SU-DHL-6 (cell line): Measurements from ENCODE around the gene NDC1.

ENCODE experiments used
- H2AFZ ChIP-seq: fragments of 200-600 bp; sonication (generic); 2 replicates; pipeline ENCODE4 v1.6.1; 2014; ENCODE audit warnings: low read depth, mild to moderate bottlenecking, moderate library complexity, mixed read lengths, antibody characterized with exemption, low read length; ENCODE audit not compliant: severe bottlenecking
- H3F3A ChIP-seq: fragments of 200-600 bp; shearing (Covaris generic); 2 replicates; pipeline ENCODE4 v1.6.0; 2016; ENCODE audit warnings: antibody characterized with exemption, mild to moderate bottlenecking; ENCODE audit not compliant: insufficient read depth
- H3K27ac ChIP-seq: fragments of 200-600 bp; sonication (generic); 2 replicates; pipeline ENCODE4 v1.5.1; 2016; ENCODE audit warnings: low read depth, mild to moderate bottlenecking, low read length, moderate library complexity, mixed read lengths
- H3K27me3 ChIP-seq: fragments of 200-600 bp; sonication (generic), shearing (Covaris generic); 2 replicates; pipeline ENCODE4 v1.6.0; 2014; ENCODE audit warnings: mild to moderate bottlenecking, low read length
- H3K36me3 ChIP-seq: fragments of 200-600 bp; sonication (generic); 2 replicates; pipeline ENCODE4 v1.6.1; 2014; ENCODE audit warnings: mild to moderate bottlenecking, low read length, mixed read lengths
- H3K4me2 ChIP-seq: fragments of 300-600, 200-600 bp; shearing (Covaris generic), sonication (generic); 2 replicates; pipeline ENCODE4 v1.6.0; 2014; ENCODE audit warnings: low read length, low read depth, mild to moderate bottlenecking; ENCODE audit not compliant: poor library complexity, severe bottlenecking
- H3K4me3 ChIP-seq: fragments of 200-600 bp; sonication (generic); 2 replicates; pipeline ENCODE4 v1.5.1; 2014; ENCODE audit warnings: antibody characterized with exemption, low read length, mild to moderate bottlenecking, mixed read lengths; ENCODE audit not compliant: insufficient read depth, poor library complexity, severe bottlenecking
- H3K79me2 ChIP-seq: fragments of 200-600 bp; sonication (generic); 2 replicates; pipeline ENCODE4 v1.6.1; 2014; ENCODE audit warnings: mild to moderate bottlenecking, low read length, moderate library complexity; ENCODE audit not compliant: insufficient read depth
- H3K9ac ChIP-seq: fragments of 200-600 bp; sonication (generic); 2 replicates; pipeline ENCODE4 v1.7.0; 2014; ENCODE audit warnings: mild to moderate bottlenecking, low read length
- H3K9me2 ChIP-seq: fragments of 200-600 bp; sonication (generic); replicated peaks from 2 replicates; pipeline ENCODE4 v1.6.1; 2014; ENCODE audit warnings: low read length; ENCODE audit not compliant: insufficient read depth
- H3K9me3 ChIP-seq: fragments of 200-600 bp; sonication (generic); 2 replicates; pipeline ENCODE4 v1.6.1; 2014; ENCODE audit warnings: low read length, mixed read lengths; ENCODE audit not compliant: insufficient read depth
- H4K20me1 ChIP-seq: fragments of 200-600 bp; sonication (generic); 2 replicates; pipeline ENCODE4 v1.6.1; 2014; ENCODE audit warnings: low read depth, mild to moderate bottlenecking, antibody characterized with exemption, low read length, moderate library complexity, mixed read lengths
- EZH2phosphoT487 ChIP-seq: fragments of 200-600 bp; sonication (generic), shearing (Covaris generic); conservative IDR thresholded peaks from 2 replicates; pipeline ENCODE4 v1.6.1; 2018; ENCODE audit warnings: mild to moderate bottlenecking, antibody characterized with exemption, low read length, moderate library complexity, mixed read lengths
- TF ChIP-seq, protein P1 (sequence below): fragments of 200-600 bp; sonication (generic); IDR thresholded peaks from one replicate; pipeline ENCODE4 v1.5.1; 2017; ENCODE audit warnings: antibody characterized with exemption, mild to moderate bottlenecking, low read length, moderate library complexity; ENCODE audit not compliant: insufficient read depth, poor library complexity, severe bottlenecking

NDC1 gene

DNA sequence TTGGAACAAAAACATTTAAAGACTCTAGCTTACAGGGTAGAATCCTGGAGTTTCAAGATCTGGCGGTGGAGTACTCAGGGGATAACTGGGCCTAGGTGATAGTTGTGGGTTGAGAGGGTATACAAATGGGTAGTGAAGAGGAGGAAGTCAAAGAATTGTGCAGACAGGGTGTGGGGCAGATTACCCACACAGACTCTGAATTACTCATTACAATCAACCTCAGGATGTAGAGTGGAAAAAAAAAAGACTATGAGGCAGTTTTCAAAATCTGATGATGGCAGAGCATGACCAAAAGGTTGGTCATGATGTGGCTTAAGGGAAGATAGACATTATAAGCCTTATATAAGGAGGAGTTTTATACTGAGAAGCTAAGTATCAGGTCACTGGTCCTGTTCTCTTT, 55.0 kb downstream of the NDC1 start:
- Histone ChIP-seq H4K20me1 (0 out of 2 replicates have a peak, but pooled peaks cover under 1% of the 10 kb centered on the region), H2AFZ (no peak overlapping the region), H3K9me2 (no peaks in the 10 kb centered on the region), H3K9me3 (no peaks in the 10 kb centered on the region), H3K4me2 (no peak overlapping the region), H3K36me3 (peaks cover 37% of the 10 kb centered on the region), H3K27me3 (no peaks in the 10 kb centered on the region), H3K9ac (no peak overlapping the region), H3F3A (peaks cover 7% of the 10 kb centered on the region; the same call in 1 of the 2 replicates), H3K79me2 (peaks cover 4% of the 10 kb centered on the region; the same call in 1 of the 2 replicates), H3K27ac (no peak overlapping the region), H3K4me3 (no peak overlapping the region)
- TF ChIP-seq, protein P1, sequence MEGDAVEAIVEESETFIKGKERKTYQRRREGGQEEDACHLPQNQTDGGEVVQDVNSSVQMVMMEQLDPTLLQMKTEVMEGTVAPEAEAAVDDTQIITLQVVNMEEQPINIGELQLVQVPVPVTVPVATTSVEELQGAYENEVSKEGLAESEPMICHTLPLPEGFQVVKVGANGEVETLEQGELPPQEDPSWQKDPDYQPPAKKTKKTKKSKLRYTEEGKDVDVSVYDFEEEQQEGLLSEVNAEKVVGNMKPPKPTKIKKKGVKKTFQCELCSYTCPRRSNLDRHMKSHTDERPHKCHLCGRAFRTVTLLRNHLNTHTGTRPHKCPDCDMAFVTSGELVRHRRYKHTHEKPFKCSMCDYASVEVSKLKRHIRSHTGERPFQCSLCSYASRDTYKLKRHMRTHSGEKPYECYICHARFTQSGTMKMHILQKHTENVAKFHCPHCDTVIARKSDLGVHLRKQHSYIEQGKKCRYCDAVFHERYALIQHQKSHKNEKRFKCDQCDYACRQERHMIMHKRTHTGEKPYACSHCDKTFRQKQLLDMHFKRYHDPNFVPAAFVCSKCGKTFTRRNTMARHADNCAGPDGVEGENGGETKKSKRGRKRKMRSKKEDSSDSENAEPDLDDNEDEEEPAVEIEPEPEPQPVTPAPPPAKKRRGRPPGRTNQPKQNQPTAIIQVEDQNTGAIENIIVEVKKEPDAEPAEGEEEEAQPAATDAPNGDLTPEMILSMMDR: no peak
- TF ChIP-seq EZH2phosphoT487: no peak

DNA sequence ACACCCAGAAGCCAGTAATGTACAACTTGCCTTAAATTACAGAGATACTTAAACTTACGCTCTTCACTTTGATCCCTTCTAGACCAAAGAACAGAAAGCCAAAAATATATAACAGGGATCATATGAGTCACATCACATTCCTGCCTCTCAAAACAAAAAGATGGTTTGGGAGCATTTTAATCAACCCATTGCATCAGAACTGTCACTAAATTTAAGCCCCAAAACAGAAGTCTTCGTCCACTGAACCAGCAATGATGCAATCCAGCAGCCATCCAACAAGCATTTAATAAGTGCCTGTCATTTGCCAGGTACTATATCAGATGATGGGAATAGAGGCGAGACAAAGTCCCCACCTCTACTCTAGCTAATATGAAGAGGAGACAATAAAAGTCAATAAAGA, 56.4 kb downstream of the NDC1 start:
- Histone ChIP-seq H3K9me3 (no peaks in the 10 kb centered on the region), H3K9me2 (no peaks in the 10 kb centered on the region), H2AFZ (no peak overlapping the region), H3K27me3 (no peaks in the 10 kb centered on the region), H3K79me2 (peaks cover 4% of the 10 kb centered on the region; the same call in 1 of the 2 replicates), H3F3A (peaks cover 7% of the 10 kb centered on the region; the same call in 1 of the 2 replicates), H3K27ac (no peak overlapping the region), H3K4me3 (no peak overlapping the region), H4K20me1 (peaks cover 6% of the 10 kb centered on the region; the same call in 1 of the 2 replicates), H3K9ac (no peak overlapping the region), H3K4me2 (no peak overlapping the region), H3K36me3 (peaks cover 40% of the 10 kb centered on the region)
- TF ChIP-seq, protein P1: no peak
- TF ChIP-seq EZH2phosphoT487: no peak

DNA sequence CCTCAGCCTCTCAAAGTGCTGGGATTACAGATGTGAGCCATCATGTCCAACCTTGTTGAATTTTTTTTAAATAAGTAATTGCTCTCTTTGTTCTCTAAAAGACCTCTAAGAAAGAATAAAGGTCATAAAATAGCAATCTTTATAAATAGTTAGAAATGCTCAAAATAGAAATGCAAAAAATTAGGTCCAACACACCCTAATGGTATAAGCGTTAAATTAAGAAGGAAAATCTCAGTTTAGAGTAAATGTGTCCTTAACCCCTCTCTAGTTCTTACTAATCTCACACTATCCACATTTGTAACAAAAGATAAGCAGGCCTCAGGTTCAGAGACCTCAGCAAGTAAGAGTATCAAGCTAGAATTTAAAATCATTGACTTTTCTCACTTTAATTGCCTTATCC, 60.8 kb downstream of the NDC1 start:
- Histone ChIP-seq H4K20me1 (peaks cover 11% of the 10 kb centered on the region), H3K27ac (no peak overlapping the region), H3F3A (peaks cover 7% of the 10 kb centered on the region; the same call in 1 of the 2 replicates), H3K9ac (no peak overlapping the region), H3K9me3 (no peaks in the 10 kb centered on the region), H3K36me3 (peaks cover 49% of the 10 kb centered on the region), H3K27me3 (no peaks in the 10 kb centered on the region), H2AFZ (no peak overlapping the region), H3K79me2 (peaks cover 4% of the 10 kb centered on the region; the same call in 1 of the 2 replicates), H3K9me2 (no peaks in the 10 kb centered on the region), H3K4me2 (no peak overlapping the region), H3K4me3 (no peak overlapping the region)
- TF ChIP-seq, protein P1: no peak
- no peak for TF ChIP-seq EZH2phosphoT487

DNA sequence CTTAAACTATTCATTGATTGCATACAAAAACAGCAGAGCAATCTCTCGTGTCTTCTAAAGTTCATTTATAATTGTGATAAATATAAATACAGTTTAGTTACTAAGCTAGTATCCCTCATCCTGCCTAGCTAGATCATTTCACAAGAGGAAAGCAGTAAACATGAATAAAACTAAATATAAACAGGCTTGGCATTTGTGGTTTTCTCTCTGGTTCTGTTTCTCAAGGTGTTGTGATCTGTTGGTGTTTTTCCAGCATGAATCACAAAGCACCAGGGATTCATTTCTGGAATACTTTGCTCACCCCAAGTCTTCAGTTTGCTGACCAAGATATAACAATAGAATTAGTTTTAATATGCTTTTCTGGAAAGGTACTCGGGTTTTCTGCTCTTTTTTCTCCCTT, 66.4 kb downstream of the NDC1 start:
- H3K27ac ChIP-seq: no peak overlapping the region
- no peaks in the 10 kb centered on the region for H3K27me3 ChIP-seq
- H3K9me2 ChIP-seq: no peaks in the 10 kb centered on the region
- no peak overlapping the region for H3K9ac ChIP-seq
- H3K36me3 ChIP-seq: peaks cover 62% of the 10 kb centered on the region
- TF ChIP-seq EZH2phosphoT487: no peak
- TF ChIP-seq, protein P1: no peak
- no peak overlapping the region for H3K4me3 ChIP-seq
- H3K4me2 ChIP-seq: no peak overlapping the region
- no peaks in the 10 kb centered on the region for H3K9me3 ChIP-seq
- H4K20me1 ChIP-seq: peaks cover 4% of the 10 kb centered on the region
- no peak overlapping the region for H2AFZ ChIP-seq
- no peaks in the 10 kb centered on the region for H3F3A ChIP-seq
- H3K79me2 ChIP-seq: no peaks in the 10 kb centered on the region
